SK-N-MC (cell line): ENCODE measurements around the gene ERVK3-1.

Experiments
- EZH2 ChIP-seq: fragments of 200-600 bp; sonication (generic); IDR thresholded peaks from one replicate; pipeline ENCODE4 v1.6.1; 2017; ENCODE audit warnings: antibody characterized with exemption
- FOXP2 ChIP-seq: optimal IDR thresholded peaks from 2 replicates; pipeline ENCODE3; 2011; ENCODE audit warnings: mild to moderate bottlenecking, moderate library complexity; ENCODE audit not compliant: insufficient read depth; ENCODE audit errors: extremely low read length, control extremely low read depth
- POLR2AphosphoS5 ChIP-seq: IDR thresholded peaks from 2 replicates; pipeline ENCODE4 v1.6.1; 2012; ENCODE audit warnings: mild to moderate bottlenecking, low read depth, low read length, borderline replicate concordance

DNA sequence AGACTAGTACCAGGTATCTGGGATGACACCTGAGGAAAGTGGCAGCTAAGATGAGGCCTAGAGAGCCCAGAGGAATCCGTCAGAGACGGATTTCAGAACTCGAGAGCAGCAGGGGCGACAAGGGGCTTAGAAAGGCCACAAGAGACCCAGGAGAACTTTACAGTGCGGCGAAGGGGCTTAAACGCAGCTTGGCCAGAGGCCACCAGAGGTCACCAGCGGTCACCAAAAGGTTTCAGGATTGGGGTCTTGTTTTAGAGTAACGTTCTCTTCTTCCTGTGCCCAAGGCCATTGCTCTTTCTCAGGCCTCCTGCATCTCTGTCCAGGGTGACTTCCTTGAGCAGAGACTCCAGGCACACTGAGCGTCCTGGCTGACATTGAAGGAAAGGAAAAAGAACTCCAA lies 23.8 kb downstream of the ERVK3-1 start:
- TF ChIP-seq POLR2AphosphoS5 (no peak), EZH2 (no peak), FOXP2 (no peak)
